Upper lobe of left lung (tissue), 4 donors: Measurements from ENCODE around the gene ANKRD60.

Experiments
- CTCF ChIP-seq, 6 experiments: fragments of 450-650 bp in 4 of 6; fragments of 200-600 bp in 2 of 6; sonication (generic) in 2 of 6; IDR thresholded peaks; one replicate each; pipeline ENCODE4 v1.5.1; 2016 to 2019; ENCODE audit warnings: antibody characterized with exemption in 6 of 6
- POLR2AphosphoS5 ChIP-seq, 2 donors: sonication (generic); formaldehyde crosslinking; IDR thresholded peaks; one replicate each; pipeline ENCODE4 v1.5.1; 2017; ENCODE audit warnings: antibody characterized with exemption in 2 of 2

- TF ChIP-seq CTCF (IDR thresholded peaks at IDR 0.05) (no peak), POLR2AphosphoS5 (IDR thresholded peaks at IDR 0.05) (no peak)
Observed at GRCh38 chr20:58169450-58169849, 59.0 kb downstream of the ANKRD60 start.
